ENCODE data around the gene PPIH.
"Not testable (repeated sequence)": the region's sequence is repeated elsewhere in the genome, so short reads cannot be mapped to it uniquely, and the experiment has no call there.

Gene PPIH

DNA sequence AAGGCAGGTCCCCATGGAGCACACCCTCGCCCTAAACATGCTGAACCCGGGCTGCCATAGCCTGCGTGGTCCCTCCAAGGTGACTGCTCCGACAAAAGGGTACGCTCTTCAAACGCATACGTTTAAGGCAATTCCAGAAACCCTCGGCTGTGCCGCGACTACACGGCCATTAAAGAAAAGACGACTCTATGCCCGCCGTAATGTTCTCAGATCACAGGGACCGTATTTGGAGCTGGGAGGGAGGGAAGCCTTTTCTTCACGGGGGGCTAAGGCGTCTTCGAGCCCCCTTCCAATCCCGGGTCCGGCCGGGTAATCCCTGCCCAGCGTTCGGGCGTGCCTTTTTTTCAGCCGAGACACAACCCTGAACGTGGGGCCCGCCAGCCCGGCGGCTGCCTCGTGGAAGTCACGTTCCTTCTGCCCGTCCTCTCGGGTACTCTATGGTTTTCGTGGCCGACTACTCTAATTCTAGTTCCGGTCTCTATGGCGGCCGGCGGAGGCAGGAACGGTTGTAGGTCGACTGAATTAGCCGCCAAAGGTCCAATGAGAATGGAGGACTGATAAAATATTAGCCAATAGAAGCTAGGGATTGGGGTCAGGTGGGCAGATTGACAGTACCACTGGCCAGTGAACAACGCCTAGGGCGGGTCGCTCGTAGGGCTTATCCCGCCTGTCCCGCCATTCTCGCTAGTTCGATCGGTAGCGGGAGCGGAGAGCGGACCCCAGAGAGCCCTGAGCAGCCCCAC is 23.7 kb downstream of the PPIH start, which contains the start of gene YBX1:
Gene YBX1 (plus strand): TSS at position 678 of the 743 bp plus-strand sequence. CDS start 148 bp downstream, outside the sequence.
- no peak for FAIRE-seq
- peak; percentile 98 for DNase-seq (ENCODE audit: insufficient read length, low spot score)

DNA sequence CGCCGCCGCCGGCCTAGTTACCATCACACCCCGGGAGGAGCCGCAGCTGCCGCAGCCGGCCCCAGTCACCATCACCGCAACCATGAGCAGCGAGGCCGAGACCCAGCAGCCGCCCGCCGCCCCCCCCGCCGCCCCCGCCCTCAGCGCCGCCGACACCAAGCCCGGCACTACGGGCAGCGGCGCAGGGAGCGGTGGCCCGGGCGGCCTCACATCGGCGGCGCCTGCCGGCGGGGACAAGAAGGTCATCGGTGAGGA is 24.2 kb downstream of the PPIH start:
- DNase-seq (ENCODE audit: insufficient read length, low spot score); FAIRE-seq: not testable (repeated sequence)

DNA sequence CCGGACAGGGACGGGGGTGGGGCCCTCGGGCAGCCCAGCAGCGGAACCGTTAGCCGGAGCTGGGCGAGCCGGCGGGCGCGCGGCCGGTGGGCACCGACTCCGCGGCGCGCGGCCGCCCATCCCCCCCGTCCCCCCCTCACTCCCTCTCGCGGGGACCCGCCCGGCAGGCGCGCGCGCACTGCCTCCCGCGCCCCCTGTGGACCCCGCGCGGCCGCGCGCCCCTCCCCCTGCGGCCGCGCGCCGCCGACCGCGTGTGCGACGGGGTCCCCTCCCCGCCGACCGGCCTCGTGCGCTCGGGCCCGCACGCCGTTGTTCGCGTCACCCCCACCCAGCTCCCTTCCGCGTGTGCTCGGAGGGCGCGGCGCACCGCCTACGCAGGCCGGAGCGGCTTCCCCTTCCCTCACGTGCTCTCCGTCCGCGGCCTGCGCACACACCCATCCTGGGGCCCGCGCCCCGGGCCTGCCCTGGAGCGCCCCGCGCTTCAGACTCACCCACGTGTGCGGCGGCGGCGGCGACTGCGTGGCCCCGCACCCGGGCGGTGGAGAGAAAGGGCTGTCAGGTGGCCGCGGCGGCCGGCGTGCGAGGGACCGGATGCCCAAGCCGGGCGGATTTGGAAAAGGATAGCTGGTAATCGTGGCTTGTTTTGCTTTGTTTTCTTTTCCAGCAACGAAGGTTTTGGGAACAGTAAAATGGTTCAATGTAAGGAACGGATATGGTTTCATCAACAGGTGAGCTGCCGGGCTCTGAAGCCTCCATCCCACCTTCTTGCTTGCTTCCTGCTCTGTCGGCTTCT is 24.7 kb downstream of the PPIH start:
- DNase-seq (ENCODE audit: insufficient read length, low spot score): peak; percentile 23
- FAIRE-seq: no peak

DNA sequence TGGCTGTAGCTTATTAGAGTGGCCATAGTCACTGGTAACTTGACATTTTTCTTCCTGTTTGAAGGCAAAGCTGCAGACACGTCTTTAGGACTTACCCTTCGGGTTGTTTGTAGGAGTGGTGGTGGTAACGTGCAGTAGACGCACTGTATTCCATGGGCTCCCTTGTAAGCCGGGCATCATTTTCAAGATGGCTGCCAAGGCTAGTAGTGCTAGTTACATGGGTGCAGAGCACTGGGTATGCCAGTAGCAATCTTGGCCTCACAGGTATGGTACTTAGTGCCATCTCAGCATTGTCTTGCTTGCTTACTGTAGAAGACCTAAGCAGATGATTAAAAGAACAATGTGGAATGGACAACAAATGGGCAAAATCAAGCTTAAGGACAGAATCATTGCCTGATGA is 25.9 kb downstream of the PPIH start:
- DNase-seq (ENCODE audit: insufficient read length, low spot score) (no peak), FAIRE-seq (no peak)

DNA sequence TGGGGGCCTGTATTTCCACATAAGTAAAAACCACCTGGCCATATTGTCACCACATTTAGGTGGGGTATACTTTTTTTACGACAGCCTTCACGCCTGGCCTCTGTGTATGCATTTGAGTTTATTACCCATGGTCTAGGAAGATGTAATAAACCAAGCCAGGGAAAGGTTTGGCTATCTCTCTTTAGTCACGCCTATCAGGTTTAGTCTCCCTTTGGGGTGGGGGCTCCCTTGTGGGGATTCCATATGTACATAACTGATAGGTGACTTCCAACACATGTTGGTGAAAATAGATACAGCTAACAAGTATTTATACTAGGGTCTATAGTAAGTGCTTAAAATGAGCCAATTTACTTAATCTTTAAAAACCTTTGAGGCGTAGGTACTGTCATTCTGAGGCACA is 28.2 kb downstream of the PPIH start:
- FAIRE-seq (no peak), DNase-seq (ENCODE audit: insufficient read length, low spot score) (no peak)

DNA sequence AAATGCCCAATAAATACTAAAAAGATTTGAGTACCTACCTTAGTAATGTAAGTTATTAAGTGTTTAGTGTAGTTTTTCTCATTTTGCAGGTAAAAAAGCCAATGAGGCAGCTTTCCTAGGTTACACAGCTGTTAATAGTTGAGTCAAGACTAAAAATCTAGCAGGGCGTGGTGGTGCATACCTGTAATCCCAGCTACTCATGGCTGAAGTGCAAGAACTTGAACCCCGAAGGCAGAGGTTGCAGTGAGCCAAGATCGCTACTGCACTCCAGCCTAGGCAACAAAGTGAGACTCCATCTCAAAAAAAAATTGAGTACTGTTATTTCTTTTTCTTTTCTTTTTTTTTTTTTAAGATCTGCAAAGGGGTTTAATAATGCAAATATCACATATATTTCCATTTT is 31.7 kb downstream of the PPIH start:
- DNase-seq (ENCODE audit: insufficient read length, low spot score) (no peak), FAIRE-seq (no peak)

DNA sequence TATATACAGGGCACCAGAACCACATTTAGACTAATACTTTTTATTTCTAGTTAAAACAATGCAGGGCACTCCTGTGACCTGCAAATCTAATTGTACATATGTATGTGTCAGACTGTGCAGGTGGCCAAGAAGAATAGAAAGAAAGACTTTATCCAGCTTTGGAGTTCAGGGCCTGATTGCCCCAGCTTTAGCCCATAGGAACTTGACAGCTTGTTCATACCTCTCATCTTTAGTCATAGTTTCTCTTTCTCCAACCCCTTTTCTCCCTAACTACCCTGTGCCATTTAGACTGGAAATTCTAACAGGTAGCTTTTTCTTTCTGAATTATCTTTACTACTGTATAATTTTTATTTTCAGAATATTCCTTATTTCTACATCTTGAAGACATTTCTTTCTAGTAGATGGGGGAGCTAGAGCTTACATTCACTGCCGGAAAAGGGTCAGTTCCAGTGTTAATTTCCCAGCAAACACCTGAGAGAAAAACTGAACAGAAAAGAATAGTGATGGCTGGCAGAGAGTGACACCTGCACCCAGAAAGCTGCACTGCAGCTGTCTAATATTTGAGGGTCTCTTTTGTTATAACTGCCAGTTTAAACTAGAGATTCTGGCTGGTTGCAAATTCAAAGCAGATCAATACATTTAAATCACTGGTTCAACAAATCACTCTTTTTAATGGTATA is 32.4 kb downstream of the PPIH start:
- no peak for DNase-seq (ENCODE audit: insufficient read length, low spot score)
- no peak for FAIRE-seq

DNA sequence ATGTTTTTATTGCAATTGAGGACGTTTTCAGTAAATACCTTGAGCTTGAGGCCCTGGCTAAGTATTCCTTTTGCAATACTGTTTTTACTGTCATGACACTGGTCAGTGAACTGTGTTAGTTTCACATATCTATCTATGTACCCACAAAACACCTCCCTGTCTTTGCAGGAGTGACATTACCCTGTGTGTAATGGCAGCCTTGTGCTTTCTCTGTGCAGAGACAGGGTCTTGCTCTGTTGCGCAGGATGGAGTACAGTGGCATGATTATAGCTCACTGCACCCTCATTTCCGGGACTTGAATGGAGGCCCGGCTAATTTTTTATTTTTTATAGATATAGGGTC is 32.9 kb downstream of the PPIH start:
- no peak for FAIRE-seq
- no peak for DNase-seq (ENCODE audit: insufficient read length, low spot score)

DNA sequence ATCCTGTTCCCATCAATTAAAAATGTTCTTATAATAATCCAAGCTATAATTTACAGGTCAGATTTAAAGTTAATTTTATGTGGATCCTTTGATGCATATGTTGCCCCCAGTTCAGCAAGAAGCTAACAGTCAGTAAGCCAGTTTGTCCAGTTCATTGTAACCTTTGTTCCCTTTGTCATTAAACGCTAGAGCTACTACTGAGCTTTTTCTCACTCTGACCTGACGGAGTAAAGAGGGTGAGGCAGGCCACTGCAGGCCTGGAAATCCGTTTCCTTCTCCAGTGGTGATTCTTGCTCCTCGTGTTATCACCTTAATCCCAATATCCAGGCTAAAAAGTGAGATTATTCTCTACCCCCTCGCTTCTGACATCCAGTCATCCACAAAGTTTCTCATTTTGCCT is 34.2 kb downstream of the PPIH start:
- DNase-seq (ENCODE audit: insufficient read length, low spot score): no peak
- no peak for FAIRE-seq

DNA sequence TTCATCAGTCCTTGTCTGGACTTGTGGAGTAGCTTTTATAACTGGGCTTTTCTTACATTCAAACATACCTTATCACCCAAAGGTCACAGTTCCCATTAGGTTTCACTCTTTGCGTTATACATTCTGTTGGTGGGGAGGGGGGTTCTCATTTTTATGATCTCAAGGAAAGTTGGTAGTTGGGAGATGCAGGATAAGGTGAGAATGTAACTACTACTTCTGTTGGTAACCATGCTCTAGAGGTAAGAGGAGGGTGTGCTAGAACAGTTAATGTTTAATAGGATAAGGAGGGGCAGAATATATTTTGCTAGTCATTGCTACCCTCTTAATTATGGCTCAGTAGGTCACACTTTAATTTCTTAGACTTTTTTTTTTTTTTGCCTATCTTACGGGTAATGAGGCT is 34.7 kb downstream of the PPIH start:
- DNase-seq (ENCODE audit: insufficient read length, low spot score): no peak
- FAIRE-seq: no peak

DNA sequence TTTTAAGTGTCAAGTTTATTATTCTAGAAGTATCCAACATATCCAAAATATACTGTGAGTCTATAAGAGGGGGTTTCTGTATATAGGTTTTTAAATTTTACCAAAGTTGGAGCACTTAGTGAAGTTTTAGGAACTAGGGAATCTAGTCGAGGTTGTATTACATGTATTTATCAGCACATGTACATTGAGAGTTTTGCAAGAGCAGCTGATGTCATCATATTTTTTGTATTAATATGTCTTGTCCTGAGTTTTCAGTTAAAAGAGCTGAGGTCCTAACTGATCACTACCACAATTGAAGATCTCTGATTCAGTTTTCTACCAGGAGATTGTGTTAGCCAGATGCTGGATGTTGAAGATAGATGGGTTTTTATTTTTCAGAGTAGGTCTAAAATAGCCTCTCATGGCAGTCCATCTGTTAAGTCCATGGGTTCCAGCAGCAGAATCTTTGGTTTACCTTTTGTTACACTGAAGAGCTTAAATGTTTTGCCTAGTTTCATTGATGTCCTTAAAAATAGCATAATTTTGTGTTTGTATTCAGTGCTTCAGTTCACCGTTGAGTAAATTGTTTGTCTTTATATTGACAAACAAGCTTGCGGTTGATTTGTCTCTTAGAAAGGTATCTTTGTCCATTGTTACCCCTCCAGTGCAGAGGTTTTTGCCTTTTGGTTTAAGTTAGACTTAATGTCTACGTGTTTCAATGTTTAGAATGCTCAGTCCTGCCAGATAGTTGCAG is 40.0 kb downstream of the PPIH start:
- FAIRE-seq: no peak
- DNase-seq (ENCODE audit: insufficient read length, low spot score): no peak

DNA sequence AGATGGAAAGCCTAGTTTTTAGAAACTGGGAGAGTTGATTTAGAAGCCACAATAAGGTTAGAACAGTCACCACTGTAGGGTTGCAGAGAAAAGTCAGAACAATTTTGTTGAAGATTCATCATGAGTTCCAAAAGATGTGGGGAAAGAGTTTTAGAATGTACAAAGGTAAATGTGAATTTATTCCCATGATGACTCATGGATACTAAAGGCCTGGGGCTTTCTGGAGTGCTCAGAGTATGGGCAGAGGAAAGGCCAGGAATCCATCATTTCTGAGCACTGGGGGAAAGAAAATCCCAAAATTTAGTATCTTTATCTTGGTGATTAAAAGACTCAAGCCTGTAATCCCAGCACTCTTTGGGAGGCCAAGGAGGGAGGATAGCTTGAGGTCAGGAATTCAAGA is 41.8 kb downstream of the PPIH start:
- DNase-seq (ENCODE audit: insufficient read length, low spot score) (no peak), FAIRE-seq (no peak)

DNA sequence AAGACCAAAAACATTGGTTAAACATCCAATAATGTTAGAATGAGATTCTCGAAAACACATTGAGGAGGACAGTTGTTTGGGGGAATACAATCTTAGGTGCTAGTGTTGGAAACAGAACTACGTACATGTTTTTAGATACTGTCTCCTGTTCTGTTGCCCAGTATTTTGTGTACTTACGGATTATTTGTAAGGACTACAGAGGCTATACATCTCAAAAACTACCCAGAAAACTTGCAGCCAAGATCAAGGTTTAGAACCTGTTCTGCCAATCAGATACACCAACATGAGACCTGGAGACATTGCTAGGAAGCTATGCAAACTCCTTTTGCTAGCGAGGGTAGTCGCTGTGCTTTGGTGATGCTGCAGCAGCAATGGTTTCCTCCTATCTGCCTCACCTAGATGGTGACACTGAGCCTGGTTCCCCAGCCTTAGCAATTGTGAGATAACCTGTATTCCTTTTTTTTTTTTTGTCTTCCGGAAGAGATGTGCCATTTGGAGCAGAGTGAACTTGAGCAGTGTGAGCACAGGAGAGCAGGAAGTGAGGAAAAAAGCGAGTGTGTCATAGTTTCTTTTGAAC is 45.8 kb downstream of the PPIH start:
- no peak for FAIRE-seq
- DNase-seq (ENCODE audit: insufficient read length, low spot score): no peak

DNA sequence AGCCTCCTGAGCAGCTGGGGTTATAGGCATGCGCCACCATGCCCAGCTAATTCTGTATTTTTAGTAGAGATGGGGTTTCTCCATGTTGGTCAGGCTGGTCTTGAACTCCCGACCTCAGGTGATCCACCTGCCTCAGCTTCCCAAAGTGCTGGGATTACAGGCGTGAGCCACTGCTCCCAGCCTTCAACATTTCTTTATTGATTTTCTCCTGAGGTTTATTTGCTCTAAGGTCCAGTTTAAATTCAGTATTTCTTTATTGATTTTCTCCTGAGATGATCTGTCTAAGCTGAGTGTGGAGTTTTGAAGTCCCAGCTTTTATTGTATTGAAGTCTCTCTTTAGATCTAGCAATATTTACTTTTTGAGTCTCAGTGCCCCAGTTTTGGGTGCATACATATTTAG is 54.6 kb downstream of the PPIH start:
- DNase-seq (ENCODE audit: insufficient read length, low spot score); FAIRE-seq: not testable (repeated sequence)

DNA sequence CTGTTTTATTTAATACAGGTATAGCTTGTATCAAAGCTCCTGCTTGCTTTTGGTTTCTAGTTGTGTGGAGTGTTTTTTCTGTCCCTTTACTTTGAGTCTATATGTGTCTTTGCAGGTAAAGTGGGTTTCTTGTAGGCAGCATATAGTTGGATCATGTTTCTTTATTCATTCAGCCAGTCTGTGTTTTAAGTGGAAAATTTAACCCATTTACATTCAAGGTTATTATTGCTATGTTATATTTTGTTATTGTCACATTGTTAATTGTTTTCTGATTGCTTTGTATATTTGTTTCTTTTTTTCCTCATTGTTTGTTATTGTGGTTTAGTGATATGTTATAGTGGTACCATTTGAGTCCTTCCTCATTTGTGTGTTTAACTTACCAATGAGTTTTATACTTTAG is 55.1 kb downstream of the PPIH start:
- no peak for DNase-seq (ENCODE audit: insufficient read length, low spot score)
- no peak for FAIRE-seq

DNA sequence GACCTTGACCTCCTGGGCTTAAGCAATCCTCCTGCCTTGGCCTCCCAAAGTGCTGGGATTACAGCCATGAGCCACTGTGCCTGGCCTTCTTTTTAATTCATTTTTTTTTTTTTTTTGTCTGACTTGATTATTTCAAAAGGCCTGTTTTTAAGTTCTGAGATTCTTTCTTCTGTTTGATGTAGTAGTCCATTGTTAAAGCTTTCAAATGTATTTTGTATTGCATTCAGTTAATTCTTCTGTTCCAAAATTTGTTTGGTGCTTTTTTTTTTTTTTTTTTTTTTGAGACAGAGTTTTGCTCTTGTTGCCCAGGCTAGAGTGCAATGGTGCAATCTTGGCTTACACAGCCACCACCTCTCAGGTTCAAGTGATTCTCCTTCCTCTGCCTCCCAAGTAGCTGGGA is 56.2 kb downstream of the PPIH start:
- FAIRE-seq; DNase-seq (ENCODE audit: insufficient read length, low spot score): not testable (repeated sequence)

DNA sequence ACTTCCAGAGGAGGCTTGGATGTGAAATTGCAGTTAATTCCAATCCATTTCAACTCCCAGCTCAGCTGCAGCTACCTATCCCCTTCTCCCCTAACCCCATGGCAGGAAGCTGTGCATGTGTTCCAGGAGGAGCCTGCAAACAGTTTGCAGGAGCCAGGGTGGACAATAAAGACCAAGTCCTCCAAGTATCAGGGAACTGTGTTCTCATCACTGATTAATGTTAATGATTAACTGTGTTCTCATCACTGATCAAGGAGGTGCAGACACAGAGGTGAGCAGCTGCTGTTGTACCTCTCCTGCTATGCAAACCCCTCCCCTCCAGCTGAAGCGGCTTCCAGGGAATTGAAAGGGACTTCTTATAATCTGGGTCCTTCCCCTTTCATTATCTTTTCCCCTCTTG is 62.6 kb downstream of the PPIH start:
- DNase-seq (ENCODE audit: insufficient read length, low spot score): no peak
- FAIRE-seq: no peak

DNA sequence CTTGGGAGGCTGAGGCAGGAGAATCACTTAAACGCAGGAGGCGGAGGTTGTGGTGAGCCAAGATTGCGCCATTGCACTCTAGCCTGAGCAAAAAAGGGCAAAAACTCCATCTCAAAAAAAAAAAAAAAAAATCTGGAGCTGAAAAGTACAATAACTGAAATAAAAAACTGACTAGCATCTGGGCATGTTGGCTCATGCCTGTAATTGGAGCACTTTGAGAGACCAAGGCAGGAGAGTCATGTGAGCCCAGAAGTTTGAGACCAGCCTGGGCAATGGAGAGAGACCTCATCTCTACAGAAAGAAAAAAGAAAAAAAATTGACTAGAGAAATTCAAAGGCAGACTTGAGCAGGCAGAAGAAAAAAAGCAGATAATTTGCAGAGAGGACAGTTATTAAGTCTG is 63.7 kb downstream of the PPIH start:
- FAIRE-seq: no peak

DNA sequence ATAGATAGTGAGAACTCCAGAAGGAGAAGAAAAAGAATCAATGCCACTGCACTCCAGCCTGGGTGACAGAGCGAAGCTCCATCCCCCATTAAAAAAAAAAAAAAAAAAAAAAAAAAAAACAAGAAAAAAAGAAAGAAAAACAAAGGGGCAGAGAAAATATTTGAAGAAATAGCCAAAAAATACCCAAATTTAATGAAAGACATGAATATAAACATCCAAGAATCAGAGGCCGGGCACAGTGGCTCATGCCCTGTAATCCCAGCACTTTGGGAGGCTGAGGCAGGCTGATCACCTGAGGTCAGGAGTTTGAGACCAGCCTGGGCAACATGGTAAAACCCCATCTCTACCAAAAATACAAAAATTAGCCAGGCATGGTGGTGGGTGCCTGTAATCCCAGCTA is 64.2 kb downstream of the PPIH start:
- FAIRE-seq; DNase-seq (ENCODE audit: insufficient read length, low spot score): not testable (repeated sequence)

More for the DNA sequence above, 63.7 kb downstream of the PPIH start:
- no peak for DNase-seq (ENCODE audit: insufficient read length, low spot score)

DNA sequence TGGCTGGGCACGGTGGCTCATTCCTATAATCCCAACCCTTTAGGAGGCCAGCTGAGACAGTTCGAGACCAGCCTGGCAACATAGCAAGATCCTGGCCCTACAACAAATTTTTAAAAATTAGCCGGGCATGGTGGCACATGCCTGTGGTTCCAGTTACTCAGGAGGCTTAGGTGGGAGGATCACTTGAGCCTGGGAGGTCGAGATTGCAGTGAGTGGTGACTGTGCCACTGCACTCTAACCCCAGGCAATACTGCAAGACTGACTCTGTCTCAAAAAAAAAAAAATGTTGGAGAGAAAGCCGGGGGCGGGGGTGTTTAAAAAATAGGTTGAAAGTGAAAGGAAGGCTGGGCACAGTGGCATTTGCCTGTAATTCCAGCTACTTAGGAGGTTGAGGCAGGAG is 65.3 kb downstream of the PPIH start:
- FAIRE-seq (no peak), DNase-seq (ENCODE audit: insufficient read length, low spot score) (no peak)

DNA sequence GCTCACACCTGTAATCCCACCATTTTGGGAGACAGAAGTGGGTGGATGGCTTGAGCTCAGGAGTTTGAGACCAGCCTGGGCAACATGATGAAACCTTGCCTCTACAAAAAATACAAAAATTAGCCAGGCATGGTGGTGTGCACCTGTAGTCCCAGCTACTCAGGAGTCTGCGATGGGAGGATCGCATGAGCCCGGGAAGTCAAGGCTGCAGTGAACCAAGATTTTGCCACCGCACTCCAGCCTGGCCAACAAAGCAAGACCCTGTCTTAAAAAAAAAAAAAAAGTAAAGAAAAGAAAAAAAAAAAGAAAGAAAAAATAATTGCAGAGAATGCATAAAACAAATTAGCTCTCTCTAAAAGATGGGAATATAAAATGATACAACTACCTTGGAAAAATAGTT is 67.6 kb downstream of the PPIH start:
- not testable (repeated sequence) for DNase-seq (ENCODE audit: insufficient read length, low spot score); FAIRE-seq
